Left lobe of liver (tissue), 2 donors: ENCODE measurements around the gene FTO. TPM values are rescaled to one million over a fixed set of nuclear protein-coding genes. Genes with fewer than 3 reads are reported as not detected.

Experiments used
- ATAC-seq: fragments of 200-7000 bp; cut with Tn5 transposase; one replicate; pipeline ENCODE4 v1.9.1; 2020; ENCODE audit warnings: mild to moderate bottlenecking, moderate library complexity
- DNase-seq: peaks from one replicate; pipeline ENCODE4 v3.0.0-alpha.2; 2020; ENCODE audit warnings: low spot score
- total RNA-seq: library from RNA; stranded (reverse); gene quantifications from one replicate; pipeline ENCODE4 v1.2.1, GENCODE V29; 2021
- donor health status: DM: no; HTN: no; CAD: no; lungs with moderate emphysema.
- donor health status: DM: no; HTN: yes; CAD: no.

Gene FTO
- total RNA-seq, 1 donor from 2014 or later: 29.9 TPM

- no peak for ATAC-seq
- no peak for DNase-seq
These were observed 402.1 kb downstream of the FTO start for GRCh38 chr16:54106057-54106456.

GRCh38 chr16:54107583-54108202 lies 403.7 kb downstream of the FTO start:
- ATAC-seq (no peak), DNase-seq (no peak)

- DNase-seq: no peak
- no peak for ATAC-seq
These were observed 406.3 kb downstream of the FTO start for GRCh38 chr16:54110016-54110981.

GRCh38 chr16:54112451-54113206 lies 408.7 kb downstream of the FTO start:
- DNase-seq: no peak
- no peak for ATAC-seq

GRCh38 chr16:54115558-54115957 lies 411.6 kb downstream of the FTO start:
- no peak for DNase-seq
- no peak for ATAC-seq

- no peak for DNase-seq
- ATAC-seq: peak; percentile 35
These were observed 412.2 kb downstream of the FTO start for GRCh38 chr16:54116124-54116655.

- DNase-seq (no peak), ATAC-seq (no peak)
These were observed 414.9 kb downstream of the FTO start for GRCh38 chr16:54118846-54119245.

GRCh38 chr16:54120846-54121480 lies 417.0 kb downstream of the FTO start:
- ATAC-seq (no peak), DNase-seq (no peak)

- DNase-seq: no peak
- no peak for ATAC-seq
These were observed 417.8 kb downstream of the FTO start for GRCh38 chr16:54121539-54122295.

- ATAC-seq (no peak), DNase-seq (no peak)
These were observed 419.8 kb downstream of the FTO start for GRCh38 chr16:54123766-54124165.

- peak; percentile 76 for DNase-seq
- ATAC-seq: peak; percentile 77
These were observed 422.0 kb downstream of the FTO start for GRCh38 chr16:54125751-54126655.

GRCh38 chr16:54126907-54127306 lies 423.0 kb downstream of the FTO start:
- no peak for ATAC-seq
- no peak for DNase-seq

- ATAC-seq: peak; percentile 51
- DNase-seq: no peak
These were observed 424.8 kb downstream of the FTO start for GRCh38 chr16:54128629-54129234.

GRCh38 chr16:54129810-54130209 lies 425.9 kb downstream of the FTO start:
- ATAC-seq: no peak
- no peak for DNase-seq

- DNase-seq (no peak), ATAC-seq (no peak)
These were observed 431.7 kb downstream of the FTO start for GRCh38 chr16:54135361-54136275.

GRCh38 chr16:54136276-54136625 lies 432.3 kb downstream of the FTO start:
- DNase-seq (no peak), ATAC-seq (no peak)

- DNase-seq: no peak
- ATAC-seq: no peak
These were observed 436.3 kb downstream of the FTO start for GRCh38 chr16:54140057-54140787.
